GM06990 (cell line): ENCODE results near the gene P2RX7.
A peak's percentile ranks its signal among the peaks of the same experiment; 100 is the strongest.
"Not testable (repeated sequence)": the region's sequence is repeated elsewhere in the genome, so short reads cannot be mapped to it uniquely, and the experiment has no call there.

Source experiments
- DNase-seq: peaks from one replicate; pipeline ENCODE4 v3.0.0-alpha.2; 2011; ENCODE audit not compliant: insufficient read length; ENCODE audit errors: extremely low read depth
- H3K27me3 ChIP-seq: replicated peaks from 2 replicates; pipeline ENCODE4 v1.6.0; 2011; ENCODE audit warnings: low read length; ENCODE audit not compliant: control insufficient read depth, insufficient read depth
- H3K36me3 ChIP-seq: 2 replicates; pipeline ENCODE4 v1.5.1; 2011; ENCODE audit warnings: low read length; ENCODE audit not compliant: control insufficient read depth, insufficient read depth
- H3K4me3 ChIP-seq: replicated peaks from 2 replicates; pipeline ENCODE4 v1.5.1; 2011; ENCODE audit warnings: low read depth, mild to moderate bottlenecking, control low read depth, low read length
- CTCF ChIP-seq: IDR thresholded peaks from 2 replicates; pipeline ENCODE4 v1.5.1; 2011; ENCODE audit warnings: low read length, control low read depth, mild to moderate bottlenecking, inconsistent platforms; ENCODE audit not compliant: insufficient read depth, poor library complexity, severe bottlenecking

Gene P2RX7

GRCh38 chr12:121224591-121224990, 91.9 kb downstream of the P2RX7 start:
- Histone ChIP-seq H3K36me3 (peaks cover 11% of the 10 kb centered on the region), H3K27me3 (no peaks in the 10 kb centered on the region), H3K4me3 (no peak overlapping the region)
- TF ChIP-seq CTCF, result no peak
- DNase-seq, result no peak

- Histone ChIP-seq H3K4me3 (no peak overlapping the region), H3K27me3 (no peaks in the 10 kb centered on the region), H3K36me3 (peaks cover 14% of the 10 kb centered on the region)
- DNase-seq, result no peak
- TF ChIP-seq CTCF, result no peak
Measured at GRCh38 chr12:121226399-121226798, 93.7 kb downstream of the P2RX7 start.

GRCh38 chr12:121226871-121227270, 94.2 kb downstream of the P2RX7 start:
- H3K36me3 ChIP-seq, result peaks cover 14% of the 10 kb centered on the region
- not testable (repeated sequence) for H3K4me3 ChIP-seq, DNase-seq, H3K27me3 ChIP-seq

- Histone ChIP-seq H3K27me3 (no peaks in the 10 kb centered on the region), H3K36me3 (peaks cover 16% of the 10 kb centered on the region), H3K4me3 (no peak overlapping the region)
- DNase-seq, result peak; percentile 78
- no peak for TF ChIP-seq CTCF
Measured at GRCh38 chr12:121227294-121227693, 94.6 kb downstream of the P2RX7 start.

- Histone ChIP-seq H3K36me3 (peaks cover 24% of the 10 kb centered on the region), H3K27me3 (no peaks in the 10 kb centered on the region), H3K4me3 (no peak overlapping the region)
- DNase-seq, result no peak
- no peak for TF ChIP-seq CTCF
Measured at GRCh38 chr12:121228919-121229665, 96.4 kb downstream of the P2RX7 start.

GRCh38 chr12:121229826-121230537, 97.3 kb downstream of the P2RX7 start:
- H3K4me3 ChIP-seq, H3K27me3 ChIP-seq, DNase-seq: not testable (repeated sequence)
- peak; percentile 87 for TF ChIP-seq CTCF
- peaks cover 24% of the 10 kb centered on the region for H3K36me3 ChIP-seq
